SHP77 (cell line): ENCODE data around the gene HCFC1R1.
A peak's percentile ranks its signal among the peaks of the same experiment; 100 is the strongest.

ENCODE experiments used
- DNase-seq, 2 experiments: peaks; one replicate each; lab custom pipeline; 2025; lab: John Stamatoyannopoulos, UW

The HCFC1R1 gene

DNA sequence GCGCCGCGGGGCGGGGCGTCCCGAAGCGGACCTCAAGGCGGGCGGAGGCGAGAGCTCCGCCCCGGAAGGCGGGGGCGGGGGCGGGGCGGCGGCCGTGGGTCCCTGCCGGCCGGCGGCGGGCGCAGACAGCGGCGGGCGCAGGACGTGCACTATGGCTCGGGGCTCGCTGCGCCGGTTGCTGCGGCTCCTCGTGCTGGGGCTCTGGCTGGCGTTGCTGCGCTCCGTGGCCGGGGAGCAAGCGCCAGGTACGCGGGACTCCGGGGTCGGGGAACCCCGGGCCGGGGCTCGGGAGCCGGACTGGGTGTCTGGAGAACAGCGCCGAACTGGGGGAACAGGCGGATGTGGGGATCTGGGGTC, 3.5 kb downstream of the HCFC1R1 start, which contains the start of gene TNFRSF12A:
TSS of gene TNFRSF12A (plus strand) at position 122 of the 357 bp plus-strand sequence. CDS start at position 152, 30 bp downstream.
- peak in 1 of 2 experiments; percentile 68 for DNase-seq

DNA sequence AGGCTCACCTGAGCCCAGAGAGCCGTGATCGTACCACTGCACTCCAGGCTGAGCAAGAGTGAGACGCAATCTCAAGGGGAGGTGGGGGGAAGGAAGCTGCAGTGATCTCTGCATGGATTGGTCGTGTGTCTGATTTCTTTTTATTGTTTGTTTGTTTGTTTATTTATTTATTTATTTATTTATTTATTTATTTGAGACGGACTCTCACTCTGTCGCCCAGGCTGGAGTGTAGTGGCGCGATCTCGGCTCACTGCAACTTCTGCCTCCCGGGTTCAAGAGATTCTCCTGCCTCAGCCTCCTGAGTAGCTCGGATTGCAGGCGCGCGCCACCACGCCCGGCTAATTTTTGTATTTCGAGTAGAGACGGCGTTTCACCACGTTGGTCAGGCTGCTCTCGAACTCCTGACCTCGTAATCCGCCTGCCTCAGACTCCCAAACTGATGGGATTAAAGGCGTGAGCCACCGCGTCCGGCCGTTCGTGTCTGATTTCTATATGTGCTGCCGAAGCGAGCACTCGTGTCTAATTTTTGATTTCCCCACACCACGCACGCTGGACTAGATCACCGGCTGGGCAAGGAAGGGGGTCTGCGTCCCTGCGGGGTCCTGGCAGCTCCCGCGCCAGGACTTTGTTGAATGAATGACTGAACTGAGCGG, 4.0 kb downstream of the HCFC1R1 start:
- no peak for DNase-seq

DNA sequence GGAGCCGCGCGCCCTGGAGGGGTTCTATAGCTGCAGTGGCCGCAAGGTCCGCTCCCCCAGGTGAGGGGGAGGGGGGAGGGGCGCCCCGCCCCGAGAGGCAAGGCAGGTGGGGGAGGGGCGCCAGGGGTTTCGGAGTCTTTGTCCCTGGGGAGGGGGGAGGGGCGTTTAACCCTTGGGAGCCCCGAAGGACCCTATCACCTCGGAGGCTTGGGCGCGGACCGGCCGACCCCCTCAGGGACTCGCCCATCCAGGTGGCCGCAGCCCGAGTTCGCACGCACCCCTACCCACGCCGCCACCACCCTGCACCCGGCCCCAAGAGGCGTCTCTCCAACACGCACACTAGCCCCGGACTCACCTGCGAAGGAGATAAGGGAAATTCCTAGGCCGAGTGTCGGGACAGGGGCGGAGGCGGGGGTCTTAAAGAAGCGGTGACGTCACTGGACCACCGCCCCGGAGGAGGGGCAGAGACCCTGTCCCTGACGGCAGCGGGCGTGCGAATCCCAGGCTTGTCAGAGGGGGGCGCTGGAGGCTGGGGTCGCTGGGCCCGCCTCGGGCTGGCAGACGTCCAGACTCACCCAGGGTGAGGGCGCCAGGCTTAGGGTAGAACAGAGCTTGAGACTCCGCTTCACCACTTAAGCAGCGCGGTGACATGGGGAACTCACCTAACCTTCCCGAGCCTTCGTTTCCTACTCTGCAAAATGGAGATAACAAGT, 5.8 kb downstream of the HCFC1R1 start, which contains the start of gene CLDN6:
TSS of gene CLDN6 (minus strand) at position 390 of the 713 bp plus-strand sequence. CDS start 2,162 bp downstream, outside the sequence.
- DNase-seq: peak in 1 of 2 experiments; percentile 38

DNA sequence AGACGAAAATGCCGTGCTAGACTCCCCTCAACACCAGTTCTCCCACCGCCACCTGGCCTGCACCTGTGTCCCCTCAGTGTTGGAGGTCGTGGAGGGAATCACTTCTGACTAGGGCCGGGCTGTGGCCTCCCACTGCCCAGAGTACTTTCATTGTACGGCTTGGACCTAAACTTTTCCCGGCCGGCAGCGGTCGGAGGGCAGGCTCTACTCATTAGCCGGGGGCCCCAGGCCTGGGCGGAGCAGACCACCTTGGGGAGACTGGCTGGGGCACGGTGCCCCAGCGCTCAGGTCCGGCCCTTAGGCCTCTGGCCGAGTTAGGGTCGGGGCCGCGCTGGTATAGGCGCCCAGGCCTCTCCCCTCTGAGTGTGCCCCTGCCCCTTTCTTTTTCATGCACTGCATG, 6.4 kb downstream of the HCFC1R1 start:
- DNase-seq: no peak

DNA sequence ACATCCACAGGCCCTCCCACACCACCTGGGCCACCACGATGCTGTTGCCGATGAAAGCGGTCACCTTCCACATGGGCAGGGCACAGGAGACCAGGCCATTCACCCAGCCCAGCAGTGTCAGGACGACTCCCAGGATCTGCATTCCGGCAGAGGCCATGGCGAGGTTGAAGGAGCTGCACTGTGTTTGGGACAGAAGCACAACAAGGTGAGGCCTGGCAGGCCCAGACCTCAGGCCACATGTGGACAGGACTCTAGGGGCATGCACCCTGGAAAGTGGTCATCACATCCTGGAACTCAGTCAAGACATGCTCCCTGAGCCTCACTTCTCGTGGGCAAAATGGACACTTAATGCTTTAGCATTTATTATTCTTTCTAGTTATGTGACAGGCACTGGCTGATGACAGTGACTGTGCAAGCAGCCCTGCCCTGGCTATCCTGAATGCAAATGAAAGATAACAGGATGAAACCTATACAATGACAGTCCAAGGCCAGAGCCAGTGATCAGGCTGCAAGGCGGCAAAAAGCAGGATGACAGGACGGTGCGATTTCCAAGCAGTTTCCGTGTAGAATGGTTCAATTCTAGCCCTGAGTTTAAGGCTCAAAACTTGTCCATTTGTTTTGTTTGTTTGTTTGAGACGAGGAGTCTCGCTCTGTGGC, 7.7 kb downstream of the HCFC1R1 start:
- DNase-seq: no peak

DNA sequence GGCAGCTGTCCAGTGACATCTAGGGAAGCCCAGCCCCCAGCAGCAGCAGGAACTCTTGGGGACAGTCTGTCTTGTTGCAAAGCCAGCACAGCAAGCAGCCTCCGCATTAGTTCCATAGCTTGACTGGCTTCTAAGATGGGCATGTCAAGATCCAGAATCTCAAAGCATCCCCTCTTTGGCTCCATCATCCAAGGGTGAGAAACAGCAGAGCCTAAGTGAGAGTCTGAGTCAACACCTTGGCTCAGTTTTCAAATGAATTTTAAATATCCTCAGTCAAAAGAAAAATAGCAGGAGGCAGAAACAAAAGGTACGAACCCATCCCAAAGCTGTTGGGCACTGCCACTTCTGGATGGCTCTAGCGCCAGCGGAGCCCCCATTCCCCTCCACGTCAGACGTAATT, 8.8 kb downstream of the HCFC1R1 start:
- no peak for DNase-seq

DNA sequence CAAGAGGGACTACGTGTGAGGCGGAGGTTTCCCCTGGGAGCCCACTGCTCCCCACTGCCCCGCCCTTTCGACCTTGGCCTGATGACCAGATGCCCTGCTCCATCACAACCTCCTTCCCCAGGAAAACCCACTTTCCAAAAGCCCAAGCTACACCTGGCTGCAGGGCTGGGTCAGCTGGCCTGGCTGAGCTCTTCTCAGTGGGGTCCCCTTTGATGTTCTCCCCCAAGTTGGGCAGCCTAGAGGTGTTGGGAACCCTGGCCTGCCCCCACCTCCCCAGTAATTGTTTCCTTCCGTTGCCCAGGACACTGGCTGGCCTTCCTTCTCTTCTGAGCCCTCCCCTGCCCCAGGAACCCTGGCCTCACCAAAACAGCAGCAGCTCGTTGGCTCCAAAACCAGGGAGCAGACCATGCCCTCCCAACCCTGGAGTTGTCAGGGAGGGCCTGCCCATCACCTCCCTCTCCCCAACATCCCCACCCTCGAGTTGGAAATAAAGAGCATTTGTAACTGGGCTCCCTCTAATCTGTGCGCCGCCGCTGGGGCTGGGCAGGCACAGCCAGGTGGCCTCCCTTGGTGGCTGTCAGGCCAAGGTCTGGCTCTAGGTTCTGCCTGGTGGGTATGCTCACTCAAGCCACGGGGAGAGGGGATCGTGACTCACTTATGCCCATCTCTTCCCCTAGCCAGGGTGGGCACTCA, 9.6 kb downstream of the HCFC1R1 start:
- no peak for DNase-seq

DNA sequence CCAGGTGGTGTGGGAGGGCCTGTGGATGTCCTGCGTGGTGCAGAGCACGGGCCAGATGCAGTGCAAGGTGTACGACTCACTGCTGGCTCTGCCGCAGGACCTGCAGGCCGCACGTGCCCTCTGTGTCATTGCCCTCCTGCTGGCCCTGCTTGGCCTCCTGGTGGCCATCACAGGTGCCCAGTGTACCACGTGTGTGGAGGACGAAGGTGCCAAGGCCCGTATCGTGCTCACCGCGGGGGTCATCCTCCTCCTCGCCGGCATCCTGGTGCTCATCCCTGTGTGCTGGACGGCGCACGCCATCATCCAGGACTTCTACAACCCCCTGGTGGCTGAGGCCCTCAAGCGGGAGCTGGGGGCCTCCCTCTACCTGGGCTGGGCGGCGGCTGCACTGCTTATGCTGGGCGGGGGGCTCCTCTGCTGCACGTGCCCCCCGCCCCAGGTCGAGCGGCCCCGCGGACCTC, 10.2 kb downstream of the HCFC1R1 start:
- DNase-seq: no peak

DNA sequence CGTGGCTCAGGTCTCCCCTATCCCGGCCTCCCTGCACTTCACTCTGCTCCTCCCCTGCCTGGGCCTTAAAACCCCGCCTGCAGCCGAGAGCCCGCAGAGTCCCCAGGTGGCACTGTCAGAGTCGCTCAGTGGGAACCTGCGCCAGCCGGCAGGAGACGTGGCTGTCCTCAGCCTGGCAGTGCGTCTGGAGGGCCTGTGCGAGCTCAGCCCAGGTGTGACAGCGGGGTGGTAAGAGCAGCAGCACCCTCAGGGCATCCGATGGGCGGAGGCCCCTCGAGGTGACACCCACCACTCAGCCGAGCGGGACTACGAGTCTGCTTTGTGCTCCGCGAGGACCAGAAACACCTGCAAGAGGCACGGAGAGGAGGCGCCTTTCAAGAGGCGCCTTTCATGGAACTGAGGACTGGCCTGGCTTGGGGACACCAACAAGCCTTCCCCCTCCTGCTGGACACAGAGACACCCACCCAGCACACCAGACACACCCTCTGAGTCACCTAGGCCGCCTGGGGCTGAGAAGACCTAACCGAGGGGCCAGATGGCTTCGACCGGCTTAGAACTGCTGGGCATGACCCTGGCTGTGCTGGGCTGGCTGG, 10.8 kb downstream of the HCFC1R1 start, which contains the start of gene CLDN9:
TSS of gene CLDN9 (plus strand) at position 96 of the 593 bp plus-strand sequence. CDS start at position 536, 440 bp downstream.
- no peak for DNase-seq

DNA sequence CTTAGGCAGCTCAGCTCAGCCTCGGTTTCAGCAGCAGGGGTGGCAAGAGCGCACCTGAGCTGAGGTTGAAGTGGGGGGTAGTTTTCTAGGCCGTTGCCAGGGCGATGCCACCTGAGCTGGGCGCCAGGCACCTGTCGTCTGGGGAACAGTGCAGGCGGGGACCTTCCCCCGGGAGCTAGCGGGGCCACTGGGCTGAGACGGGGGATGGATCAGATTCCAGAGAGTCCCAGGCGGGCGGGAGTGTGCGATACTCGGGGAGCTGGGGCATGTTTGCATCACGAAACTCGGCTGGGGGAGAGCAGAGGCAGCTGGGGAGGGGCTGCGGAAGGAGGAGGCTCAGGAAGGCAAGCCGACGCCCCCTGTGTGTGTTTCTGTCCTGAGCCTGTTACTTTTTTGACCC, 11.5 kb downstream of the HCFC1R1 start:
- DNase-seq: no peak

DNA sequence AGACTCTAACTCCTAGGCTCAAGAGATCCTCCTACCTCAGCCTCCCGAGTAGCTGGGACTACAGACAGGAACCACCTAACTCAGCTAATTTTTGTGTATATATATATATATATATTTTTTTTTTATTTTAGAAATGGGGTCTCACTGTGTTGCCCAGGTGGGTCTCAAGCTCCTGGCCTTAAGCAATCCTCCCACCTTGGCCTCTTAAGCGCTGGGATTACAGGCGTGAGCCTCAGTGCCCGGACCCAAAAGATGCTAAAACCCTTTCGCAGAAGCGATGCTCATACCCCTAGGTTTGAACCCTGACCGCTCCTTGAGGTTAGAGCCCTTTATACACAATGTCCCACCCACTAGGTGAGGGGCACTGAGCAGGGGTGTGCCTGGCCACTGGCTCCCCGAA, 13.2 kb downstream of the HCFC1R1 start:
- no peak for DNase-seq

DNA sequence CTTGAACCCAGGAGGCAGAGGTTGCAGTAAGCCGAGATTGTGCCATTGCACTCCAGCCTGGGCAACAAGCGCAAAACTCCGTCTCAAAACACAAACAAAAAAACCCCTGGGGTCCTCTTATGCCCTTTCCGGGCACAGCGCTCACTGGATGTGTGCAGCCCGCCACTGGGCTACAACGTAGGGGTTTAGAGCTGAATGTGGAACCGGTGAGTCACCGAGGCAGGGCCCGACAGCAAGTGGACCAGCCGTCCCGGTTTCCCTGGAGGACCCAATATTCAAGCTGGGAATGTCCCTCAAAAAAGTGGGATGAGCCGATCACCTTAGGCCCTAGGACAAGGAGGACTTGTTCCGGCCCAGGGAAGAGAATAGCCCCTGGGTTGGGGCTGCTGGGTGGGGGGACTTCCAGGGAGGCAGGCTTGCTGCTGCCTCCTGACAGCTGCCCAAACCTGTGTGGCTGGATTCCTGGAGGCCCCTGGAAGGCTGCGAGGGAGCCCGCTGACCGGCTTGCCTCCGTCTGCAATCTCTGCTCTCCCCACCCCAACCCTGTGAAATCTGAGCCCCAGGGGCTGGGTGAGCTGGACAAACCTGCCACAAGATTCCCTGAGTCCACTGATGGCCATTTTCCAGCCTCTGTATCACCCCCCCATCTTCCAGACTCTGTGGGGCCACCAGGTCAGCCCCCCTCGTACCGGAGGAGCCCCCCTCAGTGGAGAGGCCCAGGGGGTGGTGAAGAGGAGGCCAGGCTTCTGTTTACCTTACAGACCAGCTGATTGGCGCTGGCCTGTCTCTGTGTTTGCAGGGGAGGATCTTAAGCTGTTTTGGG, 14.0 kb downstream of the HCFC1R1 start:
- no peak for DNase-seq

DNA sequence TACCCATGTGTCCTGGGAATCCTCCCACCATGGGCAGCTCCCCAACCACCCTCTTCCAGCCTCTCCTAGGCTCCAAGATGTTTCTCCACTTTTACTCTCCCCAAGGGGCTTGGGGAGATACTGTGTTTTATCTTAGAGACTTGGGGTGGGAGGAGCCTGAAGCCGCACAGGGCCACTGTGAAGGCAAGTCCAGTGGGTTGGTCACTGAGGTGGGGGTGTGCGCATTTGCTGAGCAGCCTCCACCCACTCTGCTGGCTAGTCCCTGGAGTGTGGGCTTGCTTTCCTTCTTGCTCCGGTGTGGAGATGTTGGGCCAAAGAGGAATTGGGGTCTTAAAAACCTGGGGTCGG, 15.1 kb downstream of the HCFC1R1 start:
- no peak for DNase-seq

DNA sequence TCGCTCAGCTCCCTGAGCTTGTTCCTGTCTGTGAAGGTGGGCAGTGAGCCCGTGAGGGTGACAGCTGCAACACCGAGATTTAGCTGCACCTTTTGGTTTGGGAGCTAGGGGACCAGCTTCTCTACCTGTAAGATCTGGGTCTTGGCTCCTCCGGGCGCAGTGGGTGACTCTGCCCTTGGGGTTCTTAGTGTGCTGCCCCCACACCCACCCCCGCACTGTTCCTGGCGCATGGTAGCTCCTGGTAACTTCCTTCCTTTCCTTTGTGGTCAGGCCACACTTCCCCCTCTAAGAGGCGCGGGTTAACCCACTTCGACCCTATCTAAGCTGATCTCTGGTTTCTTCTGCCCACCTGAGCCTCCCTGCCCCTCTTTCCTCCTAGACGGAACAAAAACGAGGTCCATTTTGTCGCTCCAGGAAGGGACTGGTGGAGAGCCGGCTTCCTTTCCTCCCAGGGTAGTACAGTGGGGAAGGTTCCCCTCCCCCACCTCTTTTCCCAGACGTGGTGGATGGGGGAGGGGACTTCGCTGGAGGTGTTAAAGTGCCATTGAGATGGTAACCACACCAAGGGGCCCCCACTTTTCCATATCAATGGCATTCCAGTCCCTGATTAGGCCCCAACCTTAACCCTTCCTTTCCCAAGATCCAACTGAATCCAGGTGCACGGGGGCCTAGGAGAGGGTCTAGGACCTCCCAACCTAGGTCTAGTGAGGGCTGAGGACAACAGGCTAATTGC, 15.6 kb downstream of the HCFC1R1 start:
- DNase-seq: no peak

DNA sequence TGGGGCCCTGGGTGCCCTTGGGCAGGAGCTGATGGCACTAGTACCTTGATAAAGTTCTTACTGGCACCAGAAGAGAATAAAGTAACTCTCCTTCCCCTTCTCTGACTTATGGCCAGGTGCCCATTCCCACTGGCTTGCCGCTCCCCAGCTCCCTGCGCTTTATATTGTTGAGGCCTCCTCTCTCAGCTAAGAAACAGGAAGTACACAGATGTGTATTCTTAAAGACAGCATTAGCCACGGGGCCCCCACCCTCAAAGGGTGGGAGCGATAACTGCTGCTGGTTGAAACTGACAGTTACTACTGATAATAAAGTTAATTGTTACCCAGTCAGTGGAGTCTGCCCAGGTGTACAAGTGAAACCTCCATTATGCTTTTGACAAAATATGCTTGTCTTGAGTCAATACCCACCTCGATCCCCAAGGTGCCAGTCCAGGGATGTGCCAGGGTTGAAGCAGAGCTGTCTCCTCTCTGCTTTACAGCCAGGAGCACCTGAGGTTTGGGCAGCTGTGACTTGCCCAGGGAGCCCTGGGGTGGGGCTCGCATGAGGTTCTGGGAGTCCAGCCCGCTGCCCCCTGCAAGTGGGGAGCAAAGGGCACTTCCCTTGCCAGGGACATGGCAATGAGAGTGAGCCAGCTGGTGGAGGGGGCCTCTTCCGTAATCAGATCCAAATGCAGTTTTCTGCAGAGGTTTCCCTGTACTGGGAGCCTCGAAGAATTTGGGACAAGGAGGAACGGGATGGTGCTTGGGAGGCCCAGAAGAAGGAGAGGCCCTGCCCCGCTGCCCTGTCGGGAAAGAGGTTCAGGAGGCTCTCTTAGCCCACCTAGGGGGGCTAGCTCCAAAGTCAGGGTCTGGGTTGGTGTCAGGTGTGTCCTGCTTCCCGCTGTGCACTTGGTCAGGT, 16.4 kb downstream of the HCFC1R1 start:
- DNase-seq: no peak

DNA sequence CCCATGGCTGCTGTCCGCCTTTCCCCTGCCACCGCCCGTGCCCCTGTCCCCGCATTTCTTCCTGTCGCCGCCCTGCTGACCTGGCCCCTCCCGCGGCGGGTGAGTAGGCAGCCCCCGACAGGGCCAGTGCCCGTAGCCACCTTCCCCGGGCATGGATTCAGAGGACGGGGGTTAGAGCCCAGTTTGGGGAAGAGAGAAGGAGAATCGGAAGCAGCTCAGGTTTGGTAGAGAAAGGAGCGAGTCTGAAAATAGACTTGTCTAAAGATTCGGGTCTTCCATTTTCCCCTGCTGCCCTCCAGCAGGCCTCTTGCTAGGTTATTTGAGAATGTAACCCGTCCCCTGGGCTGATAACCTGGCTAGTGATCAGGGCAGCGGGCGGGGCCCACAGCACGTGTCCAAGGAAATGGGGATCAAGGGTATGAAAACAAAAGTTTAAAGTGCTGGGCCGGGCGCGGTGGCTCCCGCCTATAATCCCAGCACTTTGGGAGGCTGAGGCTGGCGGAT, 18.9 kb downstream of the HCFC1R1 start:
- DNase-seq: no peak

DNA sequence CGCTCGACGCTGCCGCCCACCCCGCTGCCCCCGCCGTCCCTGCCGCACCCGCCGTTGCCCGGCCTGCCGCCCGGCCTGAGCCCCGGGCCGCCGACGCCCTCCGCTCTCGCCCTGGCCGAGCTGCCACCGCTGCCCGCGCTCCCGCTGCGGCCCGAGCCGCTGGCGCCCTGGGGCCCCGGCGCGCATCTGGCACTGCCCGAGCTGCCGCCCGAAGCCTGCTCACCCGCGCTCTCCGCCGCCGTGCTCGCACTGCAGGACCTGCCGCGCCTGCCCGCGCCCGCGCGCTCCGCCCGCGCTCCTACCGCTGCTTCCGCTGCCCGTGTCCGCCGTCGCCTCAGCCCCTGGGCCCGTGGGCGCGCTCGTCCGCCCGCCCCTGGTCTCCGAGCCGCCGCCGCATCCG, 19.4 kb downstream of the HCFC1R1 start:
- DNase-seq: no peak

DNA sequence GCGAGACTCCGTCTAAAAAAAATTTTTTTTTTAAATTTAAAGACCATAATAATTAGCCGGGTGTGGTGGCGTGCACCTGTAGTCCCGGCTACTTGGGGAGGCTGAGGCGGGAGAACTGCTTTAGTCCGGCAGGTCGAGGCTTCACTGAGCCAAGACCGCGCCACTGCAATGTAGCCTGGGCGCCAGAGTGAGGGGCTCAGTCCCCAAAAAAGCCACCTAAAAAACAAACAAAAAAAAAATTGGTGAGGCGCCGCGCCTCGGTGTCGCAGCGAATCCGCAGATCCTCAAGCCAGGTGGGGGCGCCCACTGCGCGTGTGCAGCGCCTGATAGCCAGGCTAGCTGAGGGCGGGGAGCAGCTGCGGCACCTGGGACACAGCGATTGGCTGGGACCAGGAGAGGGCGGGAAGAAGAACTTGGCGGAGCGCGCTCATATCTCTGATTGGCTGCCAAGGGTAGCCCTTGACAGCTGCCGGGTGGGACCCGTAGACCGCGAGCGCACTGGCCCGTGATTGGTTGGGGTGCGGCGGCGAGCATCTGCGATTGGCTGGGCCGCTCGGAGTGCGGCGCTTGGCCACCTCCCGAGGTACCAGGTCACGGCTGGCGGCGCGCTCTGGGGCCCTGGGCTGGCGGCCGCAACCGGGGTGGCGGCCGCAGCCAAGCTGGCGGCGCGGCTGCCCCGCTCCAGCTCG, 20.0 kb downstream of the HCFC1R1 start:
- peak; percentile 97 to 98 for DNase-seq
